Tibial artery (tissue), 4 donors: ENCODE data around the gene DDX19B.

Source experiments
- DNase-seq, 2 donors: peaks; one replicate each; pipeline ENCODE4 v3.0.0-alpha.2; 2019
- H3K27ac ChIP-seq, 2 donors: fragments of 200-600 bp; sonication (generic) in 1 of 2; 1 replicate in 1 of 2; 2 replicates in 1 of 2; pipeline ENCODE4 v1.5.1; 2018 to 2019; ENCODE audit warnings: mild to moderate bottlenecking in 1 of 2
- H3K27me3 ChIP-seq, 2 donors: fragments of 200-600 bp; sonication (generic) in 1 of 2; one replicate each; pipeline versions ENCODE4 v1.5.1 to v1.6.0; 2016 to 2019
- H3K36me3 ChIP-seq, 3 donors: fragments of 200-600 bp; sonication (generic) in 2 of 3; one replicate each; pipeline ENCODE4 v1.5.1; 2016 to 2019; ENCODE audit warnings: mild to moderate bottlenecking in 2 of 3
- H3K4me1 ChIP-seq, 4 donors: fragments of 200-600 bp; sonication (generic) in 2 of 4; 1 replicate in 3 of 4; 2 replicates in 1 of 4; pipeline ENCODE4 v1.5.1; 2016 to 2019
- H3K4me3 ChIP-seq, 2 donors: fragments of 200-600 bp; sonication (generic) in 1 of 2; 1 replicate in 1 of 2; 2 replicates in 1 of 2; pipeline ENCODE4 v1.5.1; 2018 to 2019; ENCODE audit warnings: mild to moderate bottlenecking in 2 of 2
- H3K9me3 ChIP-seq, 3 donors: fragments of 200-600 bp; sonication (generic) in 1 of 3; one replicate each; pipeline ENCODE4 v1.5.1; 2016 to 2019
- intact Hi-C: fragments of 100-400 bp; cut with DNase I; formaldehyde crosslinking; loops from one replicate; pipeline ENCODE4 v1.15.0; 2023; ENCODE audit warnings: low total_unique reads
- TF ChIP-seq, protein P1 (sequence below), 2 experiments: fragments of 200-600 bp in 1 of 2; fragments of 450-650 bp in 1 of 2; IDR thresholded peaks; one replicate each; pipeline ENCODE4 v1.5.1; 2017 to 2019; ENCODE audit warnings: antibody characterized with exemption in 2 of 2, mild to moderate bottlenecking in 1 of 2, moderate library complexity in 1 of 2

Gene DDX19B

DNA sequence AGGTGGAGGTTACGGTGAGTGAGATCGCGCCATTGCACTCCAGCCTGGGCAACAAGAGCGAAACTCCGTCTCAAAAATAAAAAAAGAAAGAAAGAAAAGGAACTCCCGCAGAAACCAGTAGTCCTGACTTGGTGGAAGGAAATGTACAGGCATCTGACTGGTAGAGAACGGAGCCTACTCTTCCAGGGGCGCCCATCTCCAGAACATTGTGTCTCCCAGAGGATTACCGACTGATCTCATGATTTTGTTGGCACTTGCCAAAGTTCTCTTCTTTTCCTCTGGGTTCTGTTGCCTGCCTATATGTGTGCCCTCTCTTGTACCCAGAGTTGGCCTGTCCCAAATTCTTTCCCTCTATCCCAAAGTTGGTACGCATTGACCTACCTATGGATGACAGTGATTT lies 71.9 kb downstream of the DDX19B start:
- Histone ChIP-seq H3K27ac (no peak overlapping the region), H3K4me3 (no peak overlapping the region), H3K9me3 (no peaks in the 10 kb centered on the region), H3K36me3 (peaks cover 56 to 84% (median 72%) of the 10 kb centered on the region in 3 donors), H3K27me3 (no peaks in the 10 kb centered on the region), H3K4me1 (peaks cover 0 to 16% (median 6%) of the 10 kb centered on the region in 4 donors)
- TF ChIP-seq, protein P1, sequence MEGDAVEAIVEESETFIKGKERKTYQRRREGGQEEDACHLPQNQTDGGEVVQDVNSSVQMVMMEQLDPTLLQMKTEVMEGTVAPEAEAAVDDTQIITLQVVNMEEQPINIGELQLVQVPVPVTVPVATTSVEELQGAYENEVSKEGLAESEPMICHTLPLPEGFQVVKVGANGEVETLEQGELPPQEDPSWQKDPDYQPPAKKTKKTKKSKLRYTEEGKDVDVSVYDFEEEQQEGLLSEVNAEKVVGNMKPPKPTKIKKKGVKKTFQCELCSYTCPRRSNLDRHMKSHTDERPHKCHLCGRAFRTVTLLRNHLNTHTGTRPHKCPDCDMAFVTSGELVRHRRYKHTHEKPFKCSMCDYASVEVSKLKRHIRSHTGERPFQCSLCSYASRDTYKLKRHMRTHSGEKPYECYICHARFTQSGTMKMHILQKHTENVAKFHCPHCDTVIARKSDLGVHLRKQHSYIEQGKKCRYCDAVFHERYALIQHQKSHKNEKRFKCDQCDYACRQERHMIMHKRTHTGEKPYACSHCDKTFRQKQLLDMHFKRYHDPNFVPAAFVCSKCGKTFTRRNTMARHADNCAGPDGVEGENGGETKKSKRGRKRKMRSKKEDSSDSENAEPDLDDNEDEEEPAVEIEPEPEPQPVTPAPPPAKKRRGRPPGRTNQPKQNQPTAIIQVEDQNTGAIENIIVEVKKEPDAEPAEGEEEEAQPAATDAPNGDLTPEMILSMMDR (IDR thresholded peaks at IDR 0.05): no peak
- no peak for DNase-seq
- intact Hi-C loops: no loop called here

DNA sequence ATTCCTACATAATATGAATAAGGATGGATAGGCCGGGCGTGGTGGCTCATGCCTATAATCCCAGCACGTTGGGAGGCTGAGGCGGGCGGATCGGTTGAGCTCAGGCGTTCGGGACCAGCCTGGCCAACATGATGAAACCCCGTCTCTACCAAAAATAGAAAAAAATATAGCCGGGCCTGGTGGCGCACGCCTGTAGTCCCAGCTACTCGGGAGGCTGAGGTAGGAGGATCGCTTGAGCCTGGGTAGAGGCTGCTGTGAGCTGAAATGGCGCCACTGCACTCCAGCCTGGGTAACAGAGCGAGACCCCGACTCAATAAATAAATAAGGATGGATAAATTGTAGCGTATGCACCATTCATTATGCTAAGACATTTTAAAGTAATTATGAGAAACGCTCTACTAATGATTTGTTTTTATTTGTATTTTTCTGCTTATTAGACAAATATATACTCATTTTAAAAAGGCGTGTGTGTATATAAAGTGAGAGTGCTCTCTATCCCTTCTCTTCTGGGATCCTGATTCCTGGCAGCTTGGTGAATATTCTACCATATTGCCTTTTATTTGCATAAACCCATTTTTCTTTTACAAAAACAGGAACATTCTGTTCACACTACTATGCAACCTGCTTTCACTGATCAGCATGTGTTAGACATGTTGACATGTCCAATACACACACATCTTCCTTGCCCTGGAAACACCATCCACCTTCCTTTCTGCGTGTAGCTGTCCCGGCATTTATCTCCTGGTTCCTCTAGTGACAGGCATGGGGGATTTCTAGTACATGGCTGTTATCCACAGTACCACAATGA lies 74.1 kb downstream of the DDX19B start:
- peaks cover 0 to 16% (median 7%) of the 10 kb centered on the region in 4 donors for H3K4me1 ChIP-seq
- H3K27ac ChIP-seq: no peak overlapping the region
- H3K27me3 ChIP-seq: no peaks in the 10 kb centered on the region
- intact Hi-C loops: no loop called here
- no peak for DNase-seq
- no peaks in the 10 kb centered on the region for H3K9me3 ChIP-seq
- H3K36me3 ChIP-seq: peaks cover 44 to 69% (median 58%) of the 10 kb centered on the region in 3 donors
- H3K4me3 ChIP-seq: no peak overlapping the region
- TF ChIP-seq, protein P1 (IDR thresholded peaks at IDR 0.05): no peak

DNA sequence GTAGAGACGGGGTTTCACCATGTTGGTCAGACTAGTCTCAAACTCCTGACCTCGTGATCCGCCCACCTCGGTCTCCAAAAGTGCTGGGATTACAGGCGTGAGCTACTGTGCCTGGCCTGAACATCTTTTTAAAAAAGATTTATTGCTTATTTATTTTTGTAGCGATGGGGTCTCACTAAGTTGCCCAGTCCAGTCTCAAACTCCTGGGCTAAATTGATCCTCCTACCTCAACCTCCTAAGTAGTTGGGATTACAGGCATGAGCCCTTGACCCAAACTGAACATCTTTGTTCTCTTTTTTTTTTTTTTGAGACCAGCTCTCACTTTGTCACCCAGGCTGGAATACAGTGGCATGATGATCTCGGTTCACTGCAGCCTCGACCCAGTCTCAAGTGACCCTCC lies 75.2 kb downstream of the DDX19B start:
- no peak for DNase-seq
- Histone ChIP-seq H3K4me1 (peaks cover 0 to 16% (median 7%) of the 10 kb centered on the region in 4 donors), H3K4me3 (no peak overlapping the region), H3K27ac (peak overlapping the region in 1 of 2 donors; percentile 21), H3K27me3 (no peaks in the 10 kb centered on the region), H3K36me3 (peaks cover 43 to 58% (median 50%) of the 10 kb centered on the region in 3 donors), H3K9me3 (no peaks in the 10 kb centered on the region)
- intact Hi-C loops: no loop called here
- TF ChIP-seq, protein P1 (IDR thresholded peaks at IDR 0.05): no peak

DNA sequence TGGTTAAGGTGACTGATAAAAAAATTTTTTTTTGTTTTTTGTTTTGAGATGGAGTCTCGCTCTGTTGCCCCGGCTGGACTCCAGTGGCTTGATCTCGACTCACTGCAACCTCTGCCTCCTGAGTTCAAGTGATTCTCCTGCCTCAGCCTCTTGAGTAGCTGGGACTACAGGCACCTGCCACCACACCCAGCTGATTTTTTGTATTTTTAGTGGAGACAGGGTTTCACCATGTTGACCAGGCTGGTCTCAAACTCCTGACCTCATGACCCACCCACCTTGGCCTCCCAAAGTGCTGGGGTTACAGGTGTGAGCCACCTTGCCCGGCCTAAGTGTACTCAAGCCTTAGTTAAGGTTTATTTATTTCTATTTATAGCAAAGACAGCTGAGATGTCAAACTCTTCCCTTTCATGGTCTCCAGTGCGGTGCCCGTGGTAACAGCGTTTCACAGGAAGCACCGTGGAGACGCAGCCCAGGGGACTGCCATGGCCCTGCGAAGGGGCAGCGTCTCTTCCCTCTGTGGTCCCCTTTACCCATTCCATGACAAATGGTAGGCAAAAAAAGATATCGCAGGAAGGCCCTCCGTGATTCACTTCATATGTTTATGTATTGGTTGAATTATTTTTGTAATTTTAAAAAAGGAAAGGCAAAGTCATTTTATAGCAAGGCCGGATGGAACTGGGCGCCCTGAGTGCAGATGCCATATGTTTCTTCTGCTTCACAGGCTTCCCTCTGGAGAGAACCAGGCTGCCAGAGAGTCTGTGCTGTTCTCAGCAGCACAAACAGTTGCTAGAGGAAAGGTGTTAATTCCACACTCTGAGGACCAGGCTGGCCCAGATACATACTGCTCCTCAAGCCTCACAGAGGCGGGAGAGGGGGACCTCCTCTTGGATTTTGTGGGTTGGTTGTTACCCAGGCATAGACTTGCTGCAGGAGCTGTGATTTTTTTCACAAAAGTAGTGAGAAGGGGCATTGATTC lies 76.9 kb downstream of the DDX19B start:
- no peaks in the 10 kb centered on the region for H3K27me3 ChIP-seq
- H3K9me3 ChIP-seq: no peaks in the 10 kb centered on the region
- TF ChIP-seq, protein P1 (IDR thresholded peaks at IDR 0.05): no peak
- no peak for DNase-seq
- H3K27ac ChIP-seq: peak overlapping the region in 1 of 2 donors; percentile 21
- H3K4me1 ChIP-seq: peaks cover 0 to 25% (median 19%) of the 10 kb centered on the region in 4 donors
- intact Hi-C loops: no loop called here
- no peak overlapping the region for H3K4me3 ChIP-seq
- peaks cover 26 to 41% (median 35%) of the 10 kb centered on the region in 3 donors for H3K36me3 ChIP-seq

DNA sequence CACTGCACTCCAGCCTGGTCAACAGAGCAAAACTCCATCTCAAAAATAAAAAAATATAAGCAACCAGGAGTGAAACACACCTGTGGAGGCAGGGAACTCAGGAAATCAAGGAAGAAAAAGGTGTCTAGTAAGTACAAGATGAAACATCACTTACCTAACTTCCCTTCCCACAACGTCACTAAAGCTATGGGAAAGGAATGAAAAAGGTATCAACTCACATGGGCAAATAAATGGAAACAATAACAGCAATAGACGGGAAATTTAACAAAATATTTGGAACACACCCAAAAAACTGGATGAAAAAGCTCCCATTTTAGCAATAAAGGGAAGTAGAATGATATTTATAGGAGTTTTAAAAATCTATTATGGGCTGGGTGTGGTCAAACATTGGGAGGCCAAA lies 78.8 kb downstream of the DDX19B start:
- TF ChIP-seq, protein P1 (IDR thresholded peaks at IDR 0.05): no peak
- no peak for DNase-seq
- Histone ChIP-seq H3K27ac (no peak overlapping the region), H3K36me3 (peaks cover 11 to 24% (median 18%) of the 10 kb centered on the region in 3 donors), H3K9me3 (no peaks in the 10 kb centered on the region), H3K27me3 (no peaks in the 10 kb centered on the region), H3K4me1 (peaks cover 0 to 25% (median 19%) of the 10 kb centered on the region in 4 donors), H3K4me3 (no peak overlapping the region)
- intact Hi-C loops: no loop called here
